ENCODE measurements around the gene MAP3K5.

- no peak for TF ChIP-seq POLR2AphosphoS5 (IDR thresholded peaks at IDR 0.05; ENCODE audit: low read depth, low read length)
- TF ChIP-seq POLR2A (IDR thresholded peaks at IDR 0.05; ENCODE audit: low read depth, low read length) = no peak
- TF ChIP-seq TAF1 (IDR thresholded peaks at IDR 0.05; ENCODE audit: low read depth, low read length) = no peak
- TF ChIP-seq POU2F2 (IDR thresholded peaks at IDR 0.05; ENCODE audit: low read depth, low read length) = no peak
- no peak for TF ChIP-seq SPI1 (IDR thresholded peaks at IDR 0.05; ENCODE audit: low read depth, low read length)
Observed at GRCh38 chr6:136594671-136595070, 197.6 kb downstream of the MAP3K5 start.
